PC-3 (cell line): ENCODE results near the gene PKLR.

Experiments
- CTCF ChIP-seq: fragments of 300-600 bp; sonication (generic); conservative IDR thresholded peaks from 2 replicates; pipeline ENCODE4 v1.5.1; 2017; ENCODE audit warnings: antibody characterized with exemption, low read depth, mild to moderate bottlenecking, low read length
- EZH2 ChIP-seq: fragments of 300-600 bp; sonication (generic); IDR thresholded peaks from one replicate; pipeline ENCODE4 v1.6.1; 2017; ENCODE audit warnings: antibody characterized with exemption, mild to moderate bottlenecking, low read length; ENCODE audit not compliant: unreplicated experiment

- no peak for TF ChIP-seq EZH2
- TF ChIP-seq CTCF: no peak
Measured at GRCh38 chr1:155285631-155286044, 15.6 kb downstream of the PKLR start.
